H1 (cell line): ENCODE measurements around the gene CAP2. TPM values are rescaled to one million over a fixed set of nuclear protein-coding genes. Genes with fewer than 3 reads are reported as not detected.

ENCODE experiments used
- CTCF ChIA-PET: fragments of 300-600 bp; sonication (Branson Sonifier 250); formaldehyde crosslinking; loops from one replicate; lab custom pipeline; 2021; ENCODE audit not compliant: partially characterized antibody; lab: Charles Lee
- POLR2A ChIA-PET: fragments of 300-600 bp; sonication (Branson Sonifier 250); formaldehyde crosslinking; loops from one replicate; lab custom pipeline; 2021; ENCODE audit warnings: inconsistent platforms; ENCODE audit not compliant: partially characterized antibody; lab: Charles Lee
- DNase-seq, 2 experiments: peaks; one replicate each; pipeline versions ENCODE4 v3.0.0 to v3.0.0-alpha.2; 2010 to 2022; ENCODE audit warnings: low spot score in 2 of 2, low read depth in 1 of 2, mixed read lengths in 1 of 2
- FAIRE-seq: peaks from 2 replicates; lab custom pipeline; 2011; peaks lifted over from hg19 to GRCh38; lab: Jason Lieb, UNC
- H2AFZ ChIP-seq: 2 replicates; pipeline ENCODE4 v1.8.1; 2012; ENCODE audit warnings: low read length, inconsistent platforms
- H2AK5ac ChIP-seq: 2 replicates; pipeline ENCODE4 v1.6.1; 2013; ENCODE audit warnings: low read depth, low read length
- H2BK120ac ChIP-seq: replicated peaks from 2 replicates; pipeline ENCODE3; 2013; ENCODE audit warnings: low read depth, low read length, inconsistent platforms
- H2BK12ac ChIP-seq: 2 replicates; pipeline ENCODE4 v1.6.1; 2013; ENCODE audit warnings: low read depth, low read length
- H2BK15ac ChIP-seq: 2 replicates; pipeline ENCODE4 v1.6.1; 2013; ENCODE audit warnings: low read length
- H2BK20ac ChIP-seq: 2 replicates; pipeline ENCODE4 v1.6.1; 2013; ENCODE audit warnings: low read length
- H2BK5ac ChIP-seq: 2 replicates; pipeline ENCODE4 v1.6.1; 2013; ENCODE audit warnings: low read depth, low read length
- H3K14ac ChIP-seq: 2 replicates; pipeline ENCODE4 v1.6.1; 2013; ENCODE audit warnings: inconsistent platforms; ENCODE audit not compliant: insufficient read length
- H3K18ac ChIP-seq: 2 replicates; pipeline ENCODE4 v1.6.1; 2013; ENCODE audit warnings: low read length; ENCODE audit errors: extremely low read depth
- H3K23ac ChIP-seq: 2 replicates; pipeline ENCODE4 v1.6.1; 2013; ENCODE audit warnings: inconsistent platforms; ENCODE audit not compliant: insufficient read length
- H3K23me2 ChIP-seq: 2 replicates; pipeline ENCODE4 v1.6.1; 2013; ENCODE audit warnings: low read depth, low read length
- H3K27ac ChIP-seq: 2 replicates; pipeline ENCODE4 v1.6.1; 2011; ENCODE audit warnings: low read depth, low read length, inconsistent platforms
- H3K27me3 ChIP-seq, 4 experiments: replicated peaks in 1 of 4; 1 replicate in 1 of 4; 2 replicates in 3 of 4; pipeline versions ENCODE4 v1.6.1 to v1.8.1; 2011 to 2013; ENCODE audit warnings: low read length in 3 of 4, mild to moderate bottlenecking in 3 of 4, inconsistent platforms in 2 of 4, mixed read lengths in 2 of 4, moderate library complexity in 1 of 4; ENCODE audit not compliant: control insufficient read depth in 3 of 4, insufficient read depth in 3 of 4; ENCODE audit errors: extremely low read depth in 1 of 4
- H3K36me3 ChIP-seq, 4 experiments: 2 replicates each; pipeline versions ENCODE4 v1.6.1 to v1.8.1; 2011 to 2013; ENCODE audit warnings: mild to moderate bottlenecking in 4 of 4, low read length in 3 of 4, moderate library complexity in 2 of 4, control low read depth in 1 of 4, inconsistent platforms in 1 of 4; ENCODE audit not compliant: insufficient read depth in 4 of 4, control insufficient read depth in 2 of 4
- H3K4ac ChIP-seq: replicated peaks from 2 replicates; pipeline ENCODE3; 2013; ENCODE audit warnings: low read length, low read depth, mixed read lengths, inconsistent platforms; ENCODE audit not compliant: insufficient read length
- H3K4me1 ChIP-seq, 4 experiments: replicated peaks in 1 of 4; 1 replicate in 1 of 4; 2 replicates in 3 of 4; pipeline versions ENCODE4 v1.6.1 to v1.8.1; 2011 to 2013; ENCODE audit warnings: low read length in 3 of 4, inconsistent platforms in 2 of 4, mixed read lengths in 1 of 4; ENCODE audit not compliant: insufficient read depth in 4 of 4, control insufficient read depth in 3 of 4
- H3K4me2 ChIP-seq, 2 experiments: 2 replicates each; pipeline versions ENCODE4 v1.6.1 to v1.8.1; 2011 to 2013; ENCODE audit warnings: low read depth in 2 of 2, low read length in 2 of 2, control low read depth in 1 of 2, inconsistent platforms in 1 of 2, mild to moderate bottlenecking in 1 of 2; ENCODE audit not compliant: insufficient read depth in 1 of 2
- H3K4me3 ChIP-seq, 4 experiments: fragments of 200-600, 300-600 bp in 1 of 4; sonication (generic), shearing (Covaris generic), sonication (Bioruptor Twin) in 1 of 4; 2 replicates each; pipeline versions ENCODE4 v1.5.1 to v1.8.1; 2011 to 2016; ENCODE audit warnings: low read length in 4 of 4, low read depth in 3 of 4, control low read depth in 2 of 4, inconsistent platforms in 2 of 4, mild to moderate bottlenecking in 2 of 4, mixed read lengths in 1 of 4, moderate library complexity in 1 of 4; ENCODE audit not compliant: insufficient read depth in 2 of 4; ENCODE audit errors: extremely low read depth in 1 of 4
- H3K56ac ChIP-seq: replicated peaks from 2 replicates; pipeline ENCODE3; 2013; ENCODE audit warnings: low read depth, mild to moderate bottlenecking, mixed read lengths, low read length, inconsistent platforms; ENCODE audit not compliant: insufficient read length
- H3K79me1 ChIP-seq: 2 replicates; pipeline ENCODE4 v1.6.1; 2013; ENCODE audit warnings: low read depth, low read length, control low read depth
- H3K79me2 ChIP-seq, 2 experiments: 2 replicates each; pipeline versions ENCODE4 v1.6.1 to v1.8.1; 2012 to 2013; ENCODE audit warnings: low read length in 2 of 2, mild to moderate bottlenecking in 2 of 2, inconsistent platforms in 1 of 2; ENCODE audit not compliant: insufficient read depth in 2 of 2, control insufficient read depth in 1 of 2
- H3K9ac ChIP-seq, 4 experiments: replicated peaks in 1 of 4; 1 replicate in 1 of 4; 2 replicates in 3 of 4; pipeline versions ENCODE4 v1.6.1 to v1.8.1; 2011 to 2013; ENCODE audit warnings: low read depth in 3 of 4, low read length in 3 of 4, control low read depth in 2 of 4, mild to moderate bottlenecking in 2 of 4, moderate library complexity in 2 of 4, inconsistent platforms in 1 of 4; ENCODE audit errors: extremely low read depth in 1 of 4
- H3K9me3 ChIP-seq, 2 experiments: 2 replicates each; pipeline versions ENCODE4 v1.6.1 to v1.8.1; 2012 to 2013; ENCODE audit warnings: mild to moderate bottlenecking in 2 of 2, moderate library complexity in 2 of 2, control low read depth in 1 of 2, inconsistent platforms in 1 of 2, low read depth in 1 of 2, low read length in 1 of 2, mixed read lengths in 1 of 2; ENCODE audit not compliant: insufficient read depth in 2 of 2
- H4K20me1 ChIP-seq, 2 experiments: replicated peaks in 1 of 2; 2 replicates each; pipeline versions ENCODE3 to v1.8.1; 2011 to 2013; ENCODE audit warnings: inconsistent platforms in 2 of 2, low read length in 2 of 2, mild to moderate bottlenecking in 1 of 2; ENCODE audit not compliant: insufficient read depth in 2 of 2, control insufficient read depth in 1 of 2
- H4K5ac ChIP-seq: 2 replicates; pipeline ENCODE4 v1.6.1; 2013; ENCODE audit warnings: low read length, low read depth, mixed read lengths, inconsistent platforms; ENCODE audit not compliant: insufficient read length
- H4K8ac ChIP-seq: 2 replicates; pipeline ENCODE4 v1.8.0; 2013; ENCODE audit warnings: mild to moderate bottlenecking, moderate library complexity, low read length, inconsistent platforms; ENCODE audit not compliant: insufficient read depth; ENCODE audit errors: extremely low read depth
- H4K91ac ChIP-seq: replicated peaks from 2 replicates; pipeline ENCODE3; 2013; ENCODE audit warnings: low read length, mixed read lengths, inconsistent platforms; ENCODE audit not compliant: insufficient read length
- SRF ChIP-seq: IDR thresholded peaks from 2 replicates; pipeline ENCODE4 v1.6.1; 2011; ENCODE audit warnings: mild to moderate bottlenecking, low read depth, low read length, moderate library complexity
- TCF12 ChIP-seq: IDR thresholded peaks from 2 replicates; pipeline ENCODE4 v1.6.1; 2011; ENCODE audit warnings: low read depth, mild to moderate bottlenecking, low read length
- WGBS, 2 experiments: shearing (Covaris generic) in 1 of 2; methylation state at CpG; one replicate each; pipeline versions ENCODE4 v1.1.6 to v1.1.7; 2013 to 2015; ENCODE audit warnings: low lambda C conversion rate in 2 of 2, mixed read lengths in 2 of 2, inconsistent platforms in 1 of 2, low coverage in 1 of 2, missing lambda C conversion rate in 1 of 2; ENCODE audit not compliant: insufficient replicate concordance in 2 of 2, insufficient coverage in 1 of 2, insufficient read length in 1 of 2; ENCODE audit errors: extremely low coverage in 1 of 2, missing lambda C conversion rate in 1 of 2; 5-methylcytosine and 5-hydroxymethylcytosine counted together
- polyA plus RNA-seq, 7 experiments: library from polyadenylated mRNA; depleted of rRNA in 3 of 7; stranded (reverse) in 5 of 7; unstranded in 2 of 7; fragments of >200 nt in 5 of 7; fragments of 200-250 nt in 2 of 7; gene quantifications; 1 replicate in 5 of 7; 2 replicates in 1 of 7; 4 replicates in 1 of 7; pipeline versions ENCODE4 v1.2.1 to v1.2.3, GENCODE V29; 2011 to 2013; ENCODE audit warnings: missing spikeins in 2 of 7, mixed read lengths in 2 of 7
- total RNA-seq: library from RNA; stranded (reverse); fragmentation: NEBNext Ultra II Directional; extraction: Animal tissue kit (Norgen Biotek cat#: 25700); gene quantifications from 2 replicates; pipeline ENCODE4 v1.2.1, GENCODE V29; 2021

The CAP2 gene
- total and polyA plus RNA-seq, 2 of the 8 experiments (the other 6 are each of a cell fraction or from before 2014, with no cell fraction given), result 7.2 to 10.0 TPM

- ChIA-PET POLR2A (no interaction called here), CTCF (interaction anchor here (1.0 kb wide), 1 partner anchor 51 kb away, joined by 3 read pairs; no protein-coding TSS in a partner anchor)
- Histone ChIP-seq H3K14ac (no peak overlapping the region), H3K23ac (no peak overlapping the region), H3K36me3 (peaks cover 0 to 3% (median under 1%) of the 10 kb centered on the region in 4 experiments; a peak in 3 of 8 replicates), H3K56ac (no peak overlapping the region), H3K18ac (no peak overlapping the region), H3K23me2 (no peaks in the 10 kb centered on the region), H3K27me3 (no peaks in the 10 kb centered on the region), H3K9me3 (no peaks in the 10 kb centered on the region), H3K4me2 (no peak overlapping the region), H4K20me1 (no peaks in the 10 kb centered on the region), H4K8ac (no peak overlapping the region), H2BK15ac (no peak overlapping the region), H4K91ac (no peak overlapping the region), H2BK20ac (no peak overlapping the region), H4K5ac (no peak overlapping the region), H3K9ac (no peak overlapping the region), H3K4me3 (no peak overlapping the region), H2BK120ac (no peak overlapping the region), H2BK5ac (no peak overlapping the region), H3K4ac (no peak overlapping the region), H2BK12ac (no peak overlapping the region), H3K79me2 (no peaks in the 10 kb centered on the region), H3K79me1 (no peaks in the 10 kb centered on the region), H3K4me1 (no peaks in the 10 kb centered on the region), H2AK5ac (no peak overlapping the region), H3K27ac (no peak overlapping the region), H2AFZ (no peak overlapping the region)
- FAIRE-seq (no peak), DNase-seq (no peak)
- TF ChIP-seq TCF12 (no peak), SRF (no peak)
- WGBS, 2 experiments, result 93% methylated on average over 4 of the region's 4 CpGs; no CpG with 5 or more reads in 1 of the 2 experiments
Measured at GRCh38 chr6:17556014-17556413, 162.6 kb downstream of the CAP2 start.
